Caco-2 (cell line): ENCODE results near the gene APLP1. TPM values are rescaled to one million over a fixed set of nuclear protein-coding genes. Genes with fewer than 3 reads are reported as not detected.
A peak's percentile ranks its signal among the peaks of the same experiment; 100 is the strongest.

ENCODE experiments used
- Bru-seq: library from RNA; stranded (reverse); fragments of 400-500 nt; gene quantifications from one replicate; lab custom pipeline; 2021; lab: Mats Ljungman, UMichigan
- BruChase-seq, 2 experiments: library from RNA; stranded (reverse); fragments of 400-500 nt; gene quantifications; one replicate each; lab custom pipeline; 2021; lab: Mats Ljungman, UMichigan
- BruUV-seq: library from RNA; stranded (reverse); fragments of 400-500 nt; replicated peaks from 2 replicates; lab custom pipeline; 2021; lab: Mats Ljungman, UMichigan
- CTCF ChIA-PET: fragments of 300-600 bp; sonication (Branson Sonifier 250); formaldehyde crosslinking; loops from one replicate; lab custom pipeline; 2022; ENCODE audit warnings: antibody characterized with exemption; lab: Charles Lee
- POLR2A ChIA-PET: fragments of 300-600 bp; sonication (Branson Sonifier 250); formaldehyde crosslinking; loops from one replicate; lab custom pipeline; 2022; ENCODE audit warnings: antibody characterized with exemption; lab: Charles Lee
- DNase-seq, 2 experiments: peaks; one replicate each; pipeline versions ENCODE4 v3.0.0 to v3.0.0-alpha.2; 2020 to 2022
- H3K27me3 ChIP-seq: replicated peaks from 2 replicates; pipeline ENCODE4 v1.6.0; 2011; ENCODE audit warnings: low read length; ENCODE audit not compliant: control insufficient read depth, insufficient read depth
- H3K36me3 ChIP-seq: 2 replicates; pipeline ENCODE4 v1.5.1; 2011; ENCODE audit warnings: low read length; ENCODE audit not compliant: control insufficient read depth, insufficient read depth
- H3K4me1 ChIP-seq: fragments of 250-450 bp; sonication (Bioruptor Pico); 2 replicates; pipeline ENCODE4 v1.5.1; 2020; ENCODE audit warnings: mild to moderate bottlenecking
- H3K4me3 ChIP-seq: 2 replicates; pipeline ENCODE4 v1.5.1; 2011; ENCODE audit warnings: low read depth, mild to moderate bottlenecking, control low read depth, low read length
- H3K9me3 ChIP-seq: fragments of 250-450 bp; sonication (Bioruptor Pico); 2 replicates; pipeline ENCODE4 v1.5.1; 2020; ENCODE audit warnings: mild to moderate bottlenecking, moderate library complexity
- H3K27ac Mint-ChIP-seq: one replicate; pipeline ENCODE4 v1.8.0; 2022; ENCODE audit warnings: mixed read lengths; ENCODE audit not compliant: unreplicated experiment
- H3K27me3 Mint-ChIP-seq: one replicate; pipeline ENCODE4 v1.8.0; 2022; ENCODE audit warnings: mixed read lengths; ENCODE audit not compliant: insufficient read depth, unreplicated experiment
- H3K36me3 Mint-ChIP-seq: one replicate; pipeline ENCODE4 v1.8.0; 2022; ENCODE audit warnings: mild to moderate bottlenecking, mixed read lengths; ENCODE audit not compliant: insufficient read depth, unreplicated experiment
- H3K4me1 Mint-ChIP-seq: one replicate; pipeline ENCODE4 v1.8.0; 2022; ENCODE audit warnings: low read depth, mixed read lengths; ENCODE audit not compliant: unreplicated experiment
- H3K4me3 Mint-ChIP-seq: one replicate; pipeline ENCODE4 v1.8.0; 2022; ENCODE audit warnings: mild to moderate bottlenecking, moderate library complexity, mixed read lengths; ENCODE audit not compliant: unreplicated experiment
- H3K9me3 Mint-ChIP-seq: one replicate; pipeline ENCODE4 v1.8.0; 2022; ENCODE audit warnings: mixed read lengths; ENCODE audit not compliant: unreplicated experiment
- intact Hi-C: fragments of 100-400 bp; cut with micrococcal nuclease; formaldehyde crosslinking; loops from one replicate; pipeline ENCODE4 v1.10.0; 2022; ENCODE audit not compliant: unreplicated experiment
- long read RNA-seq: library from polyadenylated mRNA; stranded (forward); transcript quantifications from one replicate; pipeline ENCODE4 v2.0.0, GENCODE V29; 2022
- total RNA-seq: library from RNA; stranded (reverse); gene quantifications from 2 replicates; pipeline ENCODE4 v1.2.3, GENCODE V29; 2022
- TF ChIP-seq, protein P1 (sequence below), 2 experiments: fragments of 200-600 bp in 1 of 2; IDR thresholded peaks; 1 replicate in 1 of 2; 2 replicates in 1 of 2; pipeline versions ENCODE4 v1.5.1 to v1.8.0; 2011 to 2022; ENCODE audit warnings: antibody characterized with exemption in 1 of 2, control low read depth in 1 of 2, inconsistent platforms in 1 of 2, low read depth in 1 of 2, low read length in 1 of 2, mild to moderate bottlenecking in 1 of 2, moderate library complexity in 1 of 2; ENCODE audit not compliant: insufficient read depth in 1 of 2, severe bottlenecking in 1 of 2, unreplicated experiment in 1 of 2

APLP1 gene
- total RNA-seq (4.6 and 6.5 TPM in 2 replicates), Bru-seq, nascent RNA (percentile 23 among the genes with signal in this experiment), BruChase-seq, experiment 1, labeled RNA remaining after a 2-hour chase (percentile 24 among the genes with signal in this experiment), BruChase-seq, experiment 2, labeled RNA remaining after a 6-hour chase (percentile 32 among the genes with signal in this experiment)
- long read RNA-seq, partial matches to known transcripts: 0 of 9 reads
- long read RNA-seq, other reads (novel, unspliced or antisense): 8 of 9 reads

DNA sequence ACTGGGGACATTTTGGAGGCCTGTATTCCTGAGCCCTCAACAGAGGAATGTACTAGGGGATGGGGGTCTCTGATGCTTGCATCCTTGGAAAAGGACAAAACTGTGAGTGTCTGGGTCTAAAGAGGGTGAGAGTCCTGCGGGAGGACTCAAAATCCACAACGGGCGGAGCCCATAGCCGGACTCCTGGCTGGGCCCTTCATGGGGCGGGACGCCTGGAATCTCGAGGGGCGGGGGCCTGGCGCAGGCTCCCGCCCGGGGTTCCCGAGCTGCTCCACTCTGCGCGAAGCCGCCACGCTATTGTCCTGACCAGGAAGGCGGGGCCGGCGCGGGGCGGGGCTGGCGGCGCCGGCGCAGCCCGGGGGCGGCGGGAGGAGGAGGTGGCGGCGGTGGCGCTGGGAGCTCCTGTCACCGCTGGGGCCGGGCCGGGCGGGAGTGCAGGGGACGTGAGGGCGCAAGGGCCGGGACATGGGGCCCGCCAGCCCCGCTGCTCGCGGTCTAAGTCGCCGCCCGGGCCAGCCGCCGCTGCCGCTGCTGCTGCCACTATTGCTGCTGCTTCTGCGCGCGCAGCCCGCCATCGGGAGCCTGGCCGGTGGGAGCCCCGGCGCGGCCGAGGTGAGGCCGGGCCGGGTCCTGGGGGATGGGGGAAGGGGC, at the start of gene APLP1:
Gene APLP1 (plus strand): TSS at position 403 of the 651 bp plus-strand sequence. CDS start 63 bp downstream, at position 466.
- no peak within 1 kb of the TSS for H3K27ac Mint-ChIP-seq
- H3K27me3 ChIP-seq: no peaks in the 10 kb centered on the region; the same call in 1 of the 2 replicates
- CTCF ChIA-PET: interaction anchor here (0.6 to 1.1 kb wide), 4 partner anchors 28 to 220 kb away, joined by 3 to 9 read pairs (median 4); partner anchors contain the start of gene COX6B1
- peak within 1 kb of the TSS; percentile 46 for H3K4me3 ChIP-seq
- TF ChIP-seq, protein P1, sequence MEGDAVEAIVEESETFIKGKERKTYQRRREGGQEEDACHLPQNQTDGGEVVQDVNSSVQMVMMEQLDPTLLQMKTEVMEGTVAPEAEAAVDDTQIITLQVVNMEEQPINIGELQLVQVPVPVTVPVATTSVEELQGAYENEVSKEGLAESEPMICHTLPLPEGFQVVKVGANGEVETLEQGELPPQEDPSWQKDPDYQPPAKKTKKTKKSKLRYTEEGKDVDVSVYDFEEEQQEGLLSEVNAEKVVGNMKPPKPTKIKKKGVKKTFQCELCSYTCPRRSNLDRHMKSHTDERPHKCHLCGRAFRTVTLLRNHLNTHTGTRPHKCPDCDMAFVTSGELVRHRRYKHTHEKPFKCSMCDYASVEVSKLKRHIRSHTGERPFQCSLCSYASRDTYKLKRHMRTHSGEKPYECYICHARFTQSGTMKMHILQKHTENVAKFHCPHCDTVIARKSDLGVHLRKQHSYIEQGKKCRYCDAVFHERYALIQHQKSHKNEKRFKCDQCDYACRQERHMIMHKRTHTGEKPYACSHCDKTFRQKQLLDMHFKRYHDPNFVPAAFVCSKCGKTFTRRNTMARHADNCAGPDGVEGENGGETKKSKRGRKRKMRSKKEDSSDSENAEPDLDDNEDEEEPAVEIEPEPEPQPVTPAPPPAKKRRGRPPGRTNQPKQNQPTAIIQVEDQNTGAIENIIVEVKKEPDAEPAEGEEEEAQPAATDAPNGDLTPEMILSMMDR (IDR thresholded peaks at IDR 0.05; ENCODE audit: insufficient read depth in 1 of 2, low read depth in 1 of 2, low read length in 1 of 2, severe bottlenecking in 1 of 2, unreplicated experiment in 1 of 2): no peak
- H3K4me1 Mint-ChIP-seq: peaks cover 9% of the 10 kb centered on the region
- H3K36me3 ChIP-seq: no peaks in the 10 kb centered on the region; the same call in 1 of the 2 replicates
- H3K27me3 Mint-ChIP-seq: peaks cover 27% of the 10 kb centered on the region
- H3K36me3 Mint-ChIP-seq: no peaks in the 10 kb centered on the region
- BruUV-seq: no TSS peak
- no peaks in the 10 kb centered on the region for H3K9me3 ChIP-seq
- peaks cover 23% of the 10 kb centered on the region for H3K4me1 ChIP-seq
- intact Hi-C loops: no loop called here
- H3K9me3 Mint-ChIP-seq: no peaks in the 10 kb centered on the region
- POLR2A ChIA-PET: no interaction called here
- peak; percentile 77 to 83 for DNase-seq
- peak within 1 kb of the TSS; percentile 75 for H3K4me3 Mint-ChIP-seq

DNA sequence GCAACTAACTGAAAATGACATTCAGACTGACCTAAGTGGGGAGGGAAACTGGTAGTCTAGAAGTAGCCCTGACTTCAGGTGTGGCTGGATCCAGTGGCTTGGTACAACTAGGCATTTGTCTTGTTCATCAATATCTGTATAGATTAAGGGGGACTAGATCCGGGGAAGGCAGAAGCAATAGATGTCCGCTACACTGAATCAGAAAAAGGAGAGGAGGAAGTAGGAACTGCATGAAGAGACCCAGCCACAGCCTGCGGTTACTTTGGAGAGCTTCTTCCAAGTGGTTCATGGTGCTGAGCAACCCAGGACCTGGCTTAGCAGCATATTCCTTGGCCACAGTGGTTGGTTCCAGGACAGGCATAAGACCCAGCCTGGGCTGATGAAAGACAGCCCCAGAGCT, 45.8 kb upstream of the APLP1 start:
- no peaks in the 10 kb centered on the region for H3K4me1 Mint-ChIP-seq
- intact Hi-C loops: no loop called here
- TF ChIP-seq, protein P1 (IDR thresholded peaks at IDR 0.05; ENCODE audit: insufficient read depth in 1 of 2, low read depth in 1 of 2, low read length in 1 of 2, severe bottlenecking in 1 of 2, unreplicated experiment in 1 of 2): no peak
- H3K9me3 Mint-ChIP-seq: no peaks in the 10 kb centered on the region
- POLR2A ChIA-PET: no interaction called here
- DNase-seq: no peak
- Histone ChIP-seq H3K4me1 (peaks cover 4% of the 10 kb centered on the region; the same call in 1 of the 2 replicates), H3K4me3 (no peak overlapping the region), H3K27me3 (no peaks in the 10 kb centered on the region), H3K36me3 (no peaks in the 10 kb centered on the region), H3K9me3 (no peaks in the 10 kb centered on the region)
- peaks cover 6% of the 10 kb centered on the region for H3K36me3 Mint-ChIP-seq
- H3K27ac Mint-ChIP-seq: no peak overlapping the region
- no peak overlapping the region for H3K4me3 Mint-ChIP-seq
- CTCF ChIA-PET: no interaction called here
- BruUV-seq: no TSS peak
- H3K27me3 Mint-ChIP-seq: peaks cover 11% of the 10 kb centered on the region

DNA sequence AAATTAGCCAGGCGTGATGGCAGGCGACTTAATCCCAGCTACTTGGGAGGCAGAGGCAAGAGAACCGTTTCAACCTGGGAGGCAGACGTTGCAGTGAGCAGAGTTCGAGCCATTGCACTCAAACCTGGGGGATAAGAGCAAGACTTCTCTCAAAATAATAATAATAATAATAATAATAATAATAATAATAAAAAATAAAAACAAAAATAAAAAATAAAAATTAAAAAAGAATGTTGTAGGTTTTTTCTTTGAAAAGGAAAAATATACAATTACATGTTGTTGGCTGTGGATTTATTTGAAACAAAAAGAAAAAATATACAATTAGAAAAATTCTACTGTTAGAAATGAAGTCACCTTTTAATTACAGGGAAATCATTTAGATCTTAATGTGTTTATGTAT, 44.2 kb upstream of the APLP1 start:
- intact Hi-C loops: no loop called here
- ChIA-PET POLR2A (interaction anchor here (0.7 kb wide), 1 partner anchor 79 kb away, joined by 19 read pairs; the partner anchor contains the start of genes PSENEN and U2AF1L4), CTCF (no interaction called here)
- Mint-ChIP-seq H3K4me1 (no peaks in the 10 kb centered on the region), H3K36me3 (peaks cover 6% of the 10 kb centered on the region), H3K4me3 (no peak overlapping the region), H3K9me3 (no peaks in the 10 kb centered on the region), H3K27ac (no peak overlapping the region), H3K27me3 (peaks cover 15% of the 10 kb centered on the region)
- Histone ChIP-seq H3K9me3 (no peaks in the 10 kb centered on the region), H3K36me3 (no peaks in the 10 kb centered on the region), H3K4me1 (peaks cover 4% of the 10 kb centered on the region; the same call in 1 of the 2 replicates), H3K27me3 (no peaks in the 10 kb centered on the region; the same call in 1 of the 2 replicates), H3K4me3 (no peak overlapping the region)
- BruUV-seq: no TSS peak
- TF ChIP-seq, protein P1 (IDR thresholded peaks at IDR 0.05; ENCODE audit: insufficient read depth in 1 of 2, low read depth in 1 of 2, low read length in 1 of 2, severe bottlenecking in 1 of 2, unreplicated experiment in 1 of 2): no peak
- DNase-seq: no peak
